ENCODE measurements around the gene SYT15.
"Not testable (repeated sequence)": the region's sequence is repeated elsewhere in the genome, so short reads cannot be mapped to it uniquely, and the experiment has no call there.

SYT15 gene

GRCh38 chr10:46593307-46593706 is 14.4 kb downstream of the SYT15 start:
- H3K4me3 ChIP-seq (replicated peaks; ENCODE audit: low read depth, low read length); DNase-seq (ENCODE audit: low read depth): not testable (repeated sequence)

- H3K4me3 ChIP-seq (replicated peaks; ENCODE audit: low read depth, low read length); DNase-seq (ENCODE audit: low read depth): not testable (repeated sequence)
Observed at GRCh38 chr10:46594453-46595063, 15.6 kb downstream of the SYT15 start.

- not testable (repeated sequence) for H3K4me3 ChIP-seq (replicated peaks; ENCODE audit: low read depth, low read length); DNase-seq (ENCODE audit: low read depth)
Observed at GRCh38 chr10:46596570-46596969, 17.6 kb downstream of the SYT15 start.

GRCh38 chr10:46597616-46598246 is 18.8 kb downstream of the SYT15 start:
- DNase-seq (ENCODE audit: low read depth) = not testable (repeated sequence)
- peak overlapping the region; percentile 40 for H3K4me3 ChIP-seq (replicated peaks; ENCODE audit: low read depth, low read length)

GRCh38 chr10:46600516-46600915 is 21.6 kb downstream of the SYT15 start:
- not testable (repeated sequence) for DNase-seq (ENCODE audit: low read depth); H3K4me3 ChIP-seq (replicated peaks; ENCODE audit: low read depth, low read length)

- not testable (repeated sequence) for H3K4me3 ChIP-seq (replicated peaks; ENCODE audit: low read depth, low read length); DNase-seq (ENCODE audit: low read depth)
Observed at GRCh38 chr10:46615540-46615939, 36.6 kb downstream of the SYT15 start.

GRCh38 chr10:46616227-46616626 is 37.3 kb downstream of the SYT15 start:
- DNase-seq (ENCODE audit: low read depth); H3K4me3 ChIP-seq (replicated peaks; ENCODE audit: low read depth, low read length): not testable (repeated sequence)

- DNase-seq (ENCODE audit: low read depth); H3K4me3 ChIP-seq (replicated peaks; ENCODE audit: low read depth, low read length): not testable (repeated sequence)
Observed at GRCh38 chr10:46617134-46617533, 38.2 kb downstream of the SYT15 start.

- DNase-seq (ENCODE audit: low read depth); H3K4me3 ChIP-seq (replicated peaks; ENCODE audit: low read depth, low read length): not testable (repeated sequence)
Observed at GRCh38 chr10:46617913-46618312, 39.0 kb downstream of the SYT15 start.

GRCh38 chr10:46623899-46624654 is 45.1 kb downstream of the SYT15 start:
- DNase-seq (ENCODE audit: low read depth); H3K4me3 ChIP-seq (replicated peaks; ENCODE audit: low read depth, low read length): not testable (repeated sequence)

- not testable (repeated sequence) for DNase-seq (ENCODE audit: low read depth); H3K4me3 ChIP-seq (replicated peaks; ENCODE audit: low read depth, low read length)
Observed at GRCh38 chr10:46629805-46630204, 50.9 kb downstream of the SYT15 start.

- H3K4me3 ChIP-seq (replicated peaks; ENCODE audit: low read depth, low read length); DNase-seq (ENCODE audit: low read depth): not testable (repeated sequence)
Observed at GRCh38 chr10:46630816-46631215, 51.9 kb downstream of the SYT15 start.

- not testable (repeated sequence) for DNase-seq (ENCODE audit: low read depth)
Observed at GRCh38 chr10:46631683-46632082, 52.8 kb downstream of the SYT15 start.

GRCh38 chr10:46634698-46635097 is 55.8 kb downstream of the SYT15 start:
- not testable (repeated sequence) for H3K4me3 ChIP-seq (replicated peaks; ENCODE audit: low read depth, low read length); DNase-seq (ENCODE audit: low read depth)

More at GRCh38 chr10:46631683-46632082, 52.8 kb downstream of the SYT15 start:
- H3K4me3 ChIP-seq (replicated peaks; ENCODE audit: low read depth, low read length) = not testable (repeated sequence)

- DNase-seq (ENCODE audit: low read depth) = not testable (repeated sequence)
- H3K4me3 ChIP-seq (replicated peaks; ENCODE audit: low read depth, low read length) = peak overlapping the region; percentile 43
Observed at GRCh38 chr10:46635364-46635959, 56.5 kb downstream of the SYT15 start.

GRCh38 chr10:46640005-46640404 is 61.1 kb downstream of the SYT15 start:
- DNase-seq (ENCODE audit: low read depth); H3K4me3 ChIP-seq (replicated peaks; ENCODE audit: low read depth, low read length): not testable (repeated sequence)
